Chondrocyte (in vitro differentiated cells): Measurements from ENCODE around the gene PRSS50. TPM values are rescaled to one million over a fixed set of nuclear protein-coding genes. Genes with fewer than 3 reads are reported as not detected.
A peak's percentile ranks its signal among the peaks of the same experiment; 100 is the strongest.

Experiments used
- DNase-seq: peaks from one replicate; pipeline ENCODE4 v3.0.0; 2021; ENCODE audit warnings: mixed read lengths, low spot score
- H3K27ac Mint-ChIP-seq: one replicate; pipeline ENCODE4 v1.8.0; 2021; ENCODE audit warnings: mild to moderate bottlenecking, moderate library complexity, mixed read lengths; ENCODE audit not compliant: unreplicated experiment
- H3K27me3 Mint-ChIP-seq: 2 replicates; pipeline ENCODE4 v1.8.0; 2021; ENCODE audit warnings: low read depth, mixed read lengths
- H3K36me3 Mint-ChIP-seq: 2 replicates; pipeline ENCODE4 v1.8.0; 2021; ENCODE audit warnings: low read depth, mixed read lengths
- H3K4me1 Mint-ChIP-seq: 2 replicates; pipeline ENCODE4 v1.8.0; 2021; ENCODE audit warnings: low read depth, mild to moderate bottlenecking, mixed read lengths
- H3K4me3 Mint-ChIP-seq: one replicate; pipeline ENCODE4 v1.8.0; 2021; ENCODE audit warnings: mild to moderate bottlenecking, moderate library complexity, mixed read lengths; ENCODE audit not compliant: unreplicated experiment
- H3K9me3 Mint-ChIP-seq: 2 replicates; pipeline ENCODE4 v1.8.0; 2021; ENCODE audit warnings: low read depth, mixed read lengths
- CTCF ChIP-seq: fragments of 200-600 bp; sonication (generic); IDR thresholded peaks from 2 replicates; pipeline ENCODE4 v1.5.0; 2021; ENCODE audit warnings: antibody characterized with exemption, mild to moderate bottlenecking, moderate library complexity
- total RNA-seq: library from RNA; stranded (reverse); gene quantifications from 3 replicates; pipeline ENCODE4 v1.2.1, GENCODE V29; 2021

PRSS50 gene
- total RNA-seq, 1 donor from 2014 or later: not detected

GRCh38 chr3:46693892-46694226, 23.8 kb downstream of the PRSS50 start:
- Mint-ChIP-seq H3K27ac (no peak overlapping the region), H3K4me1 (peaks cover 35% of the 10 kb centered on the region), H3K9me3 (no peaks in the 10 kb centered on the region), H3K4me3 (peak overlapping the region; percentile 38), H3K36me3 (no peaks in the 10 kb centered on the region), H3K27me3 (no peaks in the 10 kb centered on the region)
- TF ChIP-seq CTCF: no peak
- no peak for DNase-seq

DNA sequence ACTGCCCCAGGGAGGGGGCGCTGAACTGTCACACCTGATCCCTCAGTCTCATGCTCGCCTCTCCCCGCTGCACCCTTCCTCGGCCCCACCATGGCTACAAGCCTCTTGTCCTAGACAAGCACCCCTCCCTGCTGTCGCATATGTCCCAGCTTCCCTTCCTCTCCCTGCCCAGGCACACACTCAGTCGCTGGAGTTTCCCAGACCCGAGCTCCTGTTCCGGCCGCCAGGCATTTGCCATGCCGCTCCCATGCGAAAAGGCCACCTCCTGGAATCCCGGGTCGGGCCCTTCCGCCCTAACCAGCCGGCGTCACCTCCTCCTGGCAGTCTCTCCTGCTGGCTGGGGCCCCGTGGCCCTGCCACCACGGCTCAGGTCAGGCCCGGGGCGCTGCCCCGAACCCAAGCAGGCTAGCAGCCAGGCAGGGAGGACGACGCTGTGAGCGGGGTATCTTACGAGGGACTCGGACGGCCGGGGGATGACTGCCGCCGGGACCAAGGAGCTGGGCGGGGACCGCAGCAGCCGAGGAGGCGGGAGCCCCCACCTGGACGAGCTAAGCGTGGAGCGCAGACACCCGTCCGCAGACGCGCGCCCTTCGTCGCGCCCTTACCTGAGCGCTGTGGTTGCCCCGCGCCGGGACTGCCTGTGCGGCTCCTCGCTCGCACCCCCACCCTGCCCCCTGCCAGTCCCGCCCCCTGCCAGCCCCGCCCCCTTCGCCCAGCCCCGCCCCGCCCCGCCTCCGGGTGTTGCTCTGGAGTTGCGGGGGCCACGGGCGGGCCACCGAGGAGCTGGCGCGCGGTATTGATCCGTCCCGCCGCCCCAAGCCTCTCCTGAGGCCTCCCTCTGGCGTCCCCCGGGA, 24.4 kb downstream of the PRSS50 start, which contains the start of gene ALS2CL:
TSS of gene ALS2CL (minus strand) at position 642 of the 854 bp plus-strand sequence. CDS start 4,239 bp downstream, outside the sequence.
- H3K4me1 Mint-ChIP-seq: peaks cover 35% of the 10 kb centered on the region
- H3K27me3 Mint-ChIP-seq: no peaks in the 10 kb centered on the region
- peak within 1 kb of the TSS; percentile 75 for H3K4me3 Mint-ChIP-seq
- no peaks in the 10 kb centered on the region for H3K9me3 Mint-ChIP-seq
- TF ChIP-seq CTCF: no peak
- no peak for DNase-seq
- H3K27ac Mint-ChIP-seq: peak within 1 kb of the TSS; percentile 66
- H3K36me3 Mint-ChIP-seq: no peaks in the 10 kb centered on the region

DNA sequence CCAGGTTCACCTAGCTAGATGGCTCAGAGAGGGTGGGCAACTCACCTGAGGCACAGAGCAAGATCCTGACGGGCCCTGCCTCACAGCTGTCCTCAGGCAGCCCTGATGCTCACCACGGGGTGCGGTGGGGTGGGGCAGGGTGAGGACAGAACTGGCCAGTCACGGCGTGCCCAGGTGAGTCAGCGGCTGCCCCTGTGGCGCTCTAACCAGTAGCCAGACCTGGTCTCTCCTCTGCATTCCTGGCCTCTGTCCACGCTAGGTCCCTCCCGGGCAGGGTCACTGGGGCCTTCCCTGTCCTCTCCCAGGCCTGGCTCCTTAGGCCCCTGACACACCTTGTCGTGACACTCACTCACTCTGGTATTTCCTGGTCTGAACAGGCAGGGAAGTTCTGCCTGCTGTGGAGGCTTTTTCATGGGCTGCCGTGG, 25.1 kb downstream of the PRSS50 start:
- Mint-ChIP-seq H3K27ac (peak overlapping the region; percentile 66), H3K36me3 (no peaks in the 10 kb centered on the region), H3K4me1 (peaks cover 35% of the 10 kb centered on the region), H3K27me3 (no peaks in the 10 kb centered on the region), H3K9me3 (no peaks in the 10 kb centered on the region), H3K4me3 (peak overlapping the region; percentile 75)
- no peak for DNase-seq
- no peak for TF ChIP-seq CTCF

GRCh38 chr3:46690798-46691197, 26.9 kb downstream of the PRSS50 start:
- TF ChIP-seq CTCF: no peak
- Mint-ChIP-seq H3K27ac (no peak overlapping the region), H3K27me3 (no peaks in the 10 kb centered on the region), H3K36me3 (no peaks in the 10 kb centered on the region), H3K9me3 (no peaks in the 10 kb centered on the region), H3K4me1 (peaks cover 19% of the 10 kb centered on the region), H3K4me3 (no peak overlapping the region)
- no peak for DNase-seq

DNA sequence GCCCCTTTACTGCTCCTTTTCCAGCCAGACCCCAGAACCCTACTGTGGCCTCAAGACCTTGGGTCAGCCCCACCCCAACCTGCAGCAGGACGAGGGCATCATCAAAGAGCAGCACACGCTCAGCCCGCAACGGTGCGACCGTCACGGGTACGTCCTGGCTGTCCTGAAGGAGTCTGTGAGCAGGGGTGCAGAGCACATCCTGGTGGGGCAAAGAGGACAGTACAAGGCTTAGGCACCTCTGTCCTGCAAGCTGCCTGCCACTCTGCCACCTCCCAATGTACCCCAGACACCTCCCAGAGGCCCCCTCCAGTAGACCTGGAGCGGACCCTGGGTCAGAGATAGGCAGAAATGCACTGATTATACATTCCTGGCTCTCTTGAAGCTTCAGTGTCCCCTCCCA, 32.2 kb downstream of the PRSS50 start:
- Mint-ChIP-seq H3K4me3 (no peak overlapping the region), H3K27me3 (peaks cover 4% of the 10 kb centered on the region)
- TF ChIP-seq CTCF: no peak

More for the DNA sequence above, 32.2 kb downstream of the PRSS50 start:
- no peak for DNase-seq
- Mint-ChIP-seq H3K4me1 (no peaks in the 10 kb centered on the region), H3K36me3 (peaks cover 4% of the 10 kb centered on the region), H3K9me3 (no peaks in the 10 kb centered on the region), H3K27ac (no peak overlapping the region)
